H1 (cell line): Measurements from ENCODE around the gene S100A4. TPM values are rescaled to one million over a fixed set of nuclear protein-coding genes. Genes with fewer than 3 reads are reported as not detected.

Source experiments
- CTCF ChIA-PET: fragments of 300-600 bp; sonication (Branson Sonifier 250); formaldehyde crosslinking; loops from one replicate; lab custom pipeline; 2021; ENCODE audit not compliant: partially characterized antibody; lab: Charles Lee
- POLR2A ChIA-PET: fragments of 300-600 bp; sonication (Branson Sonifier 250); formaldehyde crosslinking; loops from one replicate; lab custom pipeline; 2021; ENCODE audit warnings: inconsistent platforms; ENCODE audit not compliant: partially characterized antibody; lab: Charles Lee
- DNase-seq, 2 experiments: peaks; one replicate each; pipeline versions ENCODE4 v3.0.0 to v3.0.0-alpha.2; 2010 to 2022; ENCODE audit warnings: low spot score in 2 of 2, low read depth in 1 of 2, mixed read lengths in 1 of 2
- FAIRE-seq: peaks from 2 replicates; lab custom pipeline; 2011; peaks lifted over from hg19 to GRCh38; lab: Jason Lieb, UNC
- H2AFZ ChIP-seq: 2 replicates; pipeline ENCODE4 v1.8.1; 2012; ENCODE audit warnings: low read length, inconsistent platforms
- H2AK5ac ChIP-seq: 2 replicates; pipeline ENCODE4 v1.6.1; 2013; ENCODE audit warnings: low read depth, low read length
- H2BK120ac ChIP-seq: replicated peaks from 2 replicates; pipeline ENCODE3; 2013; ENCODE audit warnings: low read depth, low read length, inconsistent platforms
- H2BK12ac ChIP-seq: 2 replicates; pipeline ENCODE4 v1.6.1; 2013; ENCODE audit warnings: low read depth, low read length
- H2BK15ac ChIP-seq: 2 replicates; pipeline ENCODE4 v1.6.1; 2013; ENCODE audit warnings: low read length
- H2BK20ac ChIP-seq: 2 replicates; pipeline ENCODE4 v1.6.1; 2013; ENCODE audit warnings: low read length
- H2BK5ac ChIP-seq: 2 replicates; pipeline ENCODE4 v1.6.1; 2013; ENCODE audit warnings: low read depth, low read length
- H3K14ac ChIP-seq: 2 replicates; pipeline ENCODE4 v1.6.1; 2013; ENCODE audit warnings: inconsistent platforms; ENCODE audit not compliant: insufficient read length
- H3K18ac ChIP-seq: 2 replicates; pipeline ENCODE4 v1.6.1; 2013; ENCODE audit warnings: low read length; ENCODE audit errors: extremely low read depth
- H3K23ac ChIP-seq: 2 replicates; pipeline ENCODE4 v1.6.1; 2013; ENCODE audit warnings: inconsistent platforms; ENCODE audit not compliant: insufficient read length
- H3K23me2 ChIP-seq: 2 replicates; pipeline ENCODE4 v1.6.1; 2013; ENCODE audit warnings: low read depth, low read length
- H3K27ac ChIP-seq: 2 replicates; pipeline ENCODE4 v1.6.1; 2011; ENCODE audit warnings: low read depth, low read length, inconsistent platforms
- H3K27me3 ChIP-seq, 4 experiments: replicated peaks in 1 of 4; 1 replicate in 1 of 4; 2 replicates in 3 of 4; pipeline versions ENCODE4 v1.6.1 to v1.8.1; 2011 to 2013; ENCODE audit warnings: low read length in 3 of 4, mild to moderate bottlenecking in 3 of 4, inconsistent platforms in 2 of 4, mixed read lengths in 2 of 4, moderate library complexity in 1 of 4; ENCODE audit not compliant: control insufficient read depth in 3 of 4, insufficient read depth in 3 of 4; ENCODE audit errors: extremely low read depth in 1 of 4
- H3K36me3 ChIP-seq, 4 experiments: 2 replicates each; pipeline versions ENCODE4 v1.6.1 to v1.8.1; 2011 to 2013; ENCODE audit warnings: mild to moderate bottlenecking in 4 of 4, low read length in 3 of 4, moderate library complexity in 2 of 4, control low read depth in 1 of 4, inconsistent platforms in 1 of 4; ENCODE audit not compliant: insufficient read depth in 4 of 4, control insufficient read depth in 2 of 4
- H3K4ac ChIP-seq: replicated peaks from 2 replicates; pipeline ENCODE3; 2013; ENCODE audit warnings: low read length, low read depth, mixed read lengths, inconsistent platforms; ENCODE audit not compliant: insufficient read length
- H3K4me1 ChIP-seq, 4 experiments: replicated peaks in 1 of 4; 1 replicate in 1 of 4; 2 replicates in 3 of 4; pipeline versions ENCODE4 v1.6.1 to v1.8.1; 2011 to 2013; ENCODE audit warnings: low read length in 3 of 4, inconsistent platforms in 2 of 4, mixed read lengths in 1 of 4; ENCODE audit not compliant: insufficient read depth in 4 of 4, control insufficient read depth in 3 of 4
- H3K4me2 ChIP-seq, 2 experiments: 2 replicates each; pipeline versions ENCODE4 v1.6.1 to v1.8.1; 2011 to 2013; ENCODE audit warnings: low read depth in 2 of 2, low read length in 2 of 2, control low read depth in 1 of 2, inconsistent platforms in 1 of 2, mild to moderate bottlenecking in 1 of 2; ENCODE audit not compliant: insufficient read depth in 1 of 2
- H3K4me3 ChIP-seq, 4 experiments: fragments of 200-600, 300-600 bp in 1 of 4; sonication (generic), shearing (Covaris generic), sonication (Bioruptor Twin) in 1 of 4; 2 replicates each; pipeline versions ENCODE4 v1.5.1 to v1.8.1; 2011 to 2016; ENCODE audit warnings: low read length in 4 of 4, low read depth in 3 of 4, control low read depth in 2 of 4, inconsistent platforms in 2 of 4, mild to moderate bottlenecking in 2 of 4, mixed read lengths in 1 of 4, moderate library complexity in 1 of 4; ENCODE audit not compliant: insufficient read depth in 2 of 4; ENCODE audit errors: extremely low read depth in 1 of 4
- H3K56ac ChIP-seq: replicated peaks from 2 replicates; pipeline ENCODE3; 2013; ENCODE audit warnings: low read depth, mild to moderate bottlenecking, mixed read lengths, low read length, inconsistent platforms; ENCODE audit not compliant: insufficient read length
- H3K79me1 ChIP-seq: 2 replicates; pipeline ENCODE4 v1.6.1; 2013; ENCODE audit warnings: low read depth, low read length, control low read depth
- H3K79me2 ChIP-seq, 2 experiments: 2 replicates each; pipeline versions ENCODE4 v1.6.1 to v1.8.1; 2012 to 2013; ENCODE audit warnings: low read length in 2 of 2, mild to moderate bottlenecking in 2 of 2, inconsistent platforms in 1 of 2; ENCODE audit not compliant: insufficient read depth in 2 of 2, control insufficient read depth in 1 of 2
- H3K9ac ChIP-seq, 4 experiments: replicated peaks in 1 of 4; 1 replicate in 1 of 4; 2 replicates in 3 of 4; pipeline versions ENCODE4 v1.6.1 to v1.8.1; 2011 to 2013; ENCODE audit warnings: low read depth in 3 of 4, low read length in 3 of 4, control low read depth in 2 of 4, mild to moderate bottlenecking in 2 of 4, moderate library complexity in 2 of 4, inconsistent platforms in 1 of 4; ENCODE audit errors: extremely low read depth in 1 of 4
- H3K9me3 ChIP-seq, 2 experiments: 2 replicates each; pipeline versions ENCODE4 v1.6.1 to v1.8.1; 2012 to 2013; ENCODE audit warnings: mild to moderate bottlenecking in 2 of 2, moderate library complexity in 2 of 2, control low read depth in 1 of 2, inconsistent platforms in 1 of 2, low read depth in 1 of 2, low read length in 1 of 2, mixed read lengths in 1 of 2; ENCODE audit not compliant: insufficient read depth in 2 of 2
- H4K20me1 ChIP-seq, 2 experiments: replicated peaks in 1 of 2; 2 replicates each; pipeline versions ENCODE3 to v1.8.1; 2011 to 2013; ENCODE audit warnings: inconsistent platforms in 2 of 2, low read length in 2 of 2, mild to moderate bottlenecking in 1 of 2; ENCODE audit not compliant: insufficient read depth in 2 of 2, control insufficient read depth in 1 of 2
- H4K5ac ChIP-seq: 2 replicates; pipeline ENCODE4 v1.6.1; 2013; ENCODE audit warnings: low read length, low read depth, mixed read lengths, inconsistent platforms; ENCODE audit not compliant: insufficient read length
- H4K8ac ChIP-seq: 2 replicates; pipeline ENCODE4 v1.8.0; 2013; ENCODE audit warnings: mild to moderate bottlenecking, moderate library complexity, low read length, inconsistent platforms; ENCODE audit not compliant: insufficient read depth; ENCODE audit errors: extremely low read depth
- H4K91ac ChIP-seq: replicated peaks from 2 replicates; pipeline ENCODE3; 2013; ENCODE audit warnings: low read length, mixed read lengths, inconsistent platforms; ENCODE audit not compliant: insufficient read length
- ATF2 ChIP-seq: IDR thresholded peaks from 2 replicates; pipeline ENCODE4 v1.6.1; 2012; ENCODE audit warnings: low read length, inconsistent platforms
- GTF2F1 ChIP-seq: IDR thresholded peaks from 2 replicates; pipeline ENCODE4 v1.6.1; 2012; ENCODE audit warnings: low read depth, low read length, improper control_type of control experiment, borderline replicate concordance
- PHF8 ChIP-seq: fragments of 200-600 bp; sonication (generic); conservative IDR thresholded peaks from 2 replicates; pipeline ENCODE4 v1.7.1; 2012; ENCODE audit warnings: low read depth, mild to moderate bottlenecking, inconsistent platforms, low read length, moderate library complexity
- POLR2AphosphoS5 ChIP-seq: IDR thresholded peaks from 2 replicates; pipeline ENCODE4 v1.6.1; 2011; ENCODE audit warnings: low read depth, low read length
- POU5F1 ChIP-seq: IDR thresholded peaks from 2 replicates; pipeline ENCODE4 v1.6.1; 2011; ENCODE audit warnings: low read depth, mild to moderate bottlenecking, low read length, moderate library complexity
- RNF2 ChIP-seq: fragments of 200-900, 300-1000 bp; sonication (generic); IDR thresholded peaks from 2 replicates; pipeline ENCODE4 v1.7.1; 2016; ENCODE audit warnings: borderline replicate concordance, low read depth, mild to moderate bottlenecking, antibody characterized with exemption, low read length; ENCODE audit not compliant: poor library complexity, severe bottlenecking; ENCODE audit errors: missing control alignments
- SP2 ChIP-seq: IDR thresholded peaks from 2 replicates; pipeline ENCODE4 v1.6.1; 2012; ENCODE audit warnings: mild to moderate bottlenecking, low read length, inconsistent platforms
- SP4 ChIP-seq: IDR thresholded peaks from 2 replicates; pipeline ENCODE4 v1.6.1; 2012; ENCODE audit warnings: low read length, inconsistent platforms
- WGBS, 2 experiments: shearing (Covaris generic) in 1 of 2; methylation state at CpG; one replicate each; pipeline versions ENCODE4 v1.1.6 to v1.1.7; 2013 to 2015; ENCODE audit warnings: low lambda C conversion rate in 2 of 2, mixed read lengths in 2 of 2, inconsistent platforms in 1 of 2, low coverage in 1 of 2, missing lambda C conversion rate in 1 of 2; ENCODE audit not compliant: insufficient replicate concordance in 2 of 2, insufficient coverage in 1 of 2, insufficient read length in 1 of 2; ENCODE audit errors: extremely low coverage in 1 of 2, missing lambda C conversion rate in 1 of 2; 5-methylcytosine and 5-hydroxymethylcytosine counted together
- polyA plus RNA-seq, 7 experiments: library from polyadenylated mRNA; depleted of rRNA in 3 of 7; stranded (reverse) in 5 of 7; unstranded in 2 of 7; fragments of >200 nt in 5 of 7; fragments of 200-250 nt in 2 of 7; gene quantifications; 1 replicate in 5 of 7; 2 replicates in 1 of 7; 4 replicates in 1 of 7; pipeline versions ENCODE4 v1.2.1 to v1.2.3, GENCODE V29; 2011 to 2013; ENCODE audit warnings: missing spikeins in 2 of 7, mixed read lengths in 2 of 7
- total RNA-seq: library from RNA; stranded (reverse); fragmentation: NEBNext Ultra II Directional; extraction: Animal tissue kit (Norgen Biotek cat#: 25700); gene quantifications from 2 replicates; pipeline ENCODE4 v1.2.1, GENCODE V29; 2021
- TF ChIP-seq, protein P1 (sequence below): IDR thresholded peaks from 2 replicates; pipeline ENCODE4 v1.6.1; 2012; ENCODE audit warnings: inconsistent platforms

S100A4 gene
- total and polyA plus RNA-seq, 2 of the 8 experiments (the other 6 are each of a cell fraction or from before 2014, with no cell fraction given): 36.3 to 85.4 TPM

GRCh38 chr1:153494976-153495535 lies 50.5 kb downstream of the S100A4 start:
- H4K91ac ChIP-seq: no peak overlapping the region
- H3K27me3 ChIP-seq: no peaks in the 10 kb centered on the region
- H3K56ac ChIP-seq: no peak overlapping the region
- no peak overlapping the region for H3K4ac ChIP-seq
- H2BK5ac ChIP-seq: peak overlapping the region; percentile 60; the same call in 1 of the 2 replicates
- no peak overlapping the region for H3K4me3 ChIP-seq
- H3K23me2 ChIP-seq: no peaks in the 10 kb centered on the region
- H3K36me3 ChIP-seq: no peaks in the 10 kb centered on the region
- peak overlapping the region; percentile 65; the same call in 1 of the 2 replicates for H2AFZ ChIP-seq
- peak overlapping the region; percentile 82 for H2BK12ac ChIP-seq
- 0 out of 2 replicates have a peak overlapping the region, but pooled peaks have one; percentile 56 for H2BK20ac ChIP-seq
- H3K79me1 ChIP-seq: no peaks in the 10 kb centered on the region
- H3K4me1 ChIP-seq: peaks cover 0 to 6% (median 2%) of the 10 kb centered on the region in 4 experiments; a peak in 4 of 7 replicates
- CTCF ChIA-PET: interaction anchor here (0.6 to 21.4 kb wide), 62 partner anchors 7 to 614 kb away, joined by 3 to 360 read pairs (median 5); partner anchors contain the start of genes CHTOP, PGLYRP4, S100A1 and S100A12
- WGBS, 2 experiments: 42% methylated on average over 6 of the region's 6 CpGs; no CpG with 5 or more reads in 1 of the 2 experiments
- no peak overlapping the region for H2BK15ac ChIP-seq
- POLR2A ChIA-PET: interaction anchor here (1.0 to 3.2 kb wide), 5 partner anchors 10 to 139 kb away, joined by 3 to 14 read pairs (median 4); partner anchors contain the start of genes CHTOP and S100A13
- H3K9ac ChIP-seq: 0 out of 7 replicates have a peak overlapping the region, but pooled peaks of 1 of the 4 experiments have one; percentile 8
- H4K20me1 ChIP-seq: no peaks in the 10 kb centered on the region
- DNase-seq (peak; percentile 82 to 100), FAIRE-seq (peak; percentile 86)
- no peak overlapping the region for H4K5ac ChIP-seq
- H3K18ac ChIP-seq: no peak overlapping the region
- H3K23ac ChIP-seq: no peak overlapping the region
- H3K4me2 ChIP-seq: peak overlapping the region in 1 of 2 experiments; percentile 15; a peak in 1 of 4 replicates
- H3K79me2 ChIP-seq: no peaks in the 10 kb centered on the region
- no peak overlapping the region for H3K14ac ChIP-seq
- H2AK5ac ChIP-seq: no peak overlapping the region
- 0 out of 2 replicates have a peak overlapping the region, but pooled peaks have one; percentile 38 for H3K27ac ChIP-seq
- no peaks in the 10 kb centered on the region for H3K9me3 ChIP-seq
- no peak overlapping the region for H4K8ac ChIP-seq
- no peak overlapping the region for H2BK120ac ChIP-seq
- TF ChIP-seq ATF2 (peak; percentile 57; the same call in 1 of the 2 replicates), PHF8 (no peak), POU5F1 (no peak), SP4 (no peak), SP2 (no peak), POLR2AphosphoS5 (peak; percentile 30; the same call in 1 of the 2 replicates), RNF2 (no peak), GTF2F1 (no peak)
- TF ChIP-seq, protein P1, sequence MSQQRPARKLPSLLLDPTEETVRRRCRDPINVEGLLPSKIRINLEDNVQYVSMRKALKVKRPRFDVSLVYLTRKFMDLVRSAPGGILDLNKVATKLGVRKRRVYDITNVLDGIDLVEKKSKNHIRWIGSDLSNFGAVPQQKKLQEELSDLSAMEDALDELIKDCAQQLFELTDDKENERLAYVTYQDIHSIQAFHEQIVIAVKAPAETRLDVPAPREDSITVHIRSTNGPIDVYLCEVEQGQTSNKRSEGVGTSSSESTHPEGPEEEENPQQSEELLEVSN: peak; percentile 55
